NCI-H1436 treated with DMSO at 0.1 percent for 48 hours (cell line): ENCODE measurements around the gene S100A12.

Experiments used
- DNase-seq: peaks from one replicate; lab custom pipeline; 2025; lab: John Stamatoyannopoulos, UW

S100A12 gene

GRCh38 chr1:153333902-153334301, 41.5 kb downstream of the S100A12 start:
- no peak for DNase-seq

GRCh38 chr1:153324912-153325311, 50.5 kb downstream of the S100A12 start:
- DNase-seq = no peak
